NCI-H1092 (cell line): ENCODE data around the gene DPYSL4.

ENCODE experiments used
- DNase-seq: peaks from one replicate; lab custom pipeline; 2025; lab: John Stamatoyannopoulos, UW

Gene DPYSL4

GRCh38 chr10:132163826-132164515 is 22.8 kb upstream of the DPYSL4 start:
- DNase-seq: no peak

- DNase-seq: no peak
These were observed 21.9 kb upstream of the DPYSL4 start for GRCh38 chr10:132164761-132165278.

- no peak for DNase-seq
These were observed 21.2 kb upstream of the DPYSL4 start for GRCh38 chr10:132165416-132165980.

- no peak for DNase-seq
These were observed 20.4 kb upstream of the DPYSL4 start for GRCh38 chr10:132166216-132166950.

- DNase-seq: no peak
These were observed 19.6 kb upstream of the DPYSL4 start for GRCh38 chr10:132167041-132167674.

GRCh38 chr10:132167976-132168375 is 18.8 kb upstream of the DPYSL4 start:
- DNase-seq: no peak

GRCh38 chr10:132168571-132169030 is 18.1 kb upstream of the DPYSL4 start:
- no peak for DNase-seq

- DNase-seq: no peak
These were observed 17.6 kb upstream of the DPYSL4 start for GRCh38 chr10:132169031-132169765.

GRCh38 chr10:132169766-132170560 is 16.8 kb upstream of the DPYSL4 start:
- no peak for DNase-seq

GRCh38 chr10:132170561-132171361 is 16.0 kb upstream of the DPYSL4 start:
- no peak for DNase-seq

GRCh38 chr10:132172091-132173066 is 14.4 kb upstream of the DPYSL4 start:
- no peak for DNase-seq

GRCh38 chr10:132173185-132173584 is 13.6 kb upstream of the DPYSL4 start:
- DNase-seq: no peak

GRCh38 chr10:132174237-132174636 is 12.5 kb upstream of the DPYSL4 start:
- DNase-seq: no peak

- DNase-seq: no peak
These were observed 11.3 kb upstream of the DPYSL4 start for GRCh38 chr10:132175408-132175807.

- no peak for DNase-seq
These were observed 10.7 kb upstream of the DPYSL4 start for GRCh38 chr10:132175907-132176581.

GRCh38 chr10:132176623-132177500 is 9.9 kb upstream of the DPYSL4 start:
- no peak for DNase-seq

GRCh38 chr10:132178046-132178445 is 8.7 kb upstream of the DPYSL4 start:
- DNase-seq: no peak
